Endothelial cell of umbilical vein (primary cell): ENCODE data around the gene ASMT.

Source experiments
- FOS ChIP-seq: IDR thresholded peaks from 2 replicates; pipeline ENCODE4 v1.6.1; 2011; ENCODE audit warnings: mild to moderate bottlenecking, low read length, moderate library complexity, borderline replicate concordance; ENCODE audit not compliant: insufficient read depth
- TF ChIP-seq, protein P1 (sequence below), 2 donors: IDR thresholded peaks; 1 replicate in 1 of 2; 2 replicates in 1 of 2; pipeline ENCODE4 v1.5.1; 2011; ENCODE audit warnings: low read length in 2 of 2, mild to moderate bottlenecking in 2 of 2, moderate library complexity in 2 of 2, control low read depth in 1 of 2, inconsistent platforms in 1 of 2, low read depth in 1 of 2; ENCODE audit not compliant: insufficient read depth in 1 of 2; ENCODE audit errors: extremely low read depth in 1 of 2

GRCh38 chrX:1592470-1593142 is 22.3 kb upstream of the ASMT start:
- TF ChIP-seq, protein P1, sequence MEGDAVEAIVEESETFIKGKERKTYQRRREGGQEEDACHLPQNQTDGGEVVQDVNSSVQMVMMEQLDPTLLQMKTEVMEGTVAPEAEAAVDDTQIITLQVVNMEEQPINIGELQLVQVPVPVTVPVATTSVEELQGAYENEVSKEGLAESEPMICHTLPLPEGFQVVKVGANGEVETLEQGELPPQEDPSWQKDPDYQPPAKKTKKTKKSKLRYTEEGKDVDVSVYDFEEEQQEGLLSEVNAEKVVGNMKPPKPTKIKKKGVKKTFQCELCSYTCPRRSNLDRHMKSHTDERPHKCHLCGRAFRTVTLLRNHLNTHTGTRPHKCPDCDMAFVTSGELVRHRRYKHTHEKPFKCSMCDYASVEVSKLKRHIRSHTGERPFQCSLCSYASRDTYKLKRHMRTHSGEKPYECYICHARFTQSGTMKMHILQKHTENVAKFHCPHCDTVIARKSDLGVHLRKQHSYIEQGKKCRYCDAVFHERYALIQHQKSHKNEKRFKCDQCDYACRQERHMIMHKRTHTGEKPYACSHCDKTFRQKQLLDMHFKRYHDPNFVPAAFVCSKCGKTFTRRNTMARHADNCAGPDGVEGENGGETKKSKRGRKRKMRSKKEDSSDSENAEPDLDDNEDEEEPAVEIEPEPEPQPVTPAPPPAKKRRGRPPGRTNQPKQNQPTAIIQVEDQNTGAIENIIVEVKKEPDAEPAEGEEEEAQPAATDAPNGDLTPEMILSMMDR (IDR thresholded peaks at IDR 0.05; ENCODE audit: extremely low read depth in 1 of 2, insufficient read depth in 1 of 2, low read depth in 1 of 2, low read length in 2 of 2), result no peak
- no peak for TF ChIP-seq FOS
